K562 (cell line): ENCODE data around the gene MAP3K19. TPM values are rescaled to one million over a fixed set of nuclear protein-coding genes. Genes with fewer than 3 reads are reported as not detected.

Source experiments
- ATAC-seq: fragments of 200-7000 bp; cut with Tn5 transposase; 3 replicates; pipeline ENCODE4 v1.9.1; 2020; ENCODE audit warnings: moderate library complexity
- BruUV-seq: library from RNA; stranded (reverse); fragments of 400-500 nt; replicated peaks from 2 replicates; lab custom pipeline; 2021; lab: Mats Ljungman, UMichigan
- CTCF ChIA-PET: fragments of 300-600 bp; formaldehyde crosslinking; extraction: SDS; loops from one replicate; lab custom pipeline; 2021; ENCODE audit warnings: low intra/inter-chr PET ratio; lab: Yijun Ruan, JAX
- POLR2A ChIA-PET: fragments of 300-600, 350-650 bp; sonication (Branson Sonifier 250); formaldehyde crosslinking; extraction: SDS; loops from one replicate; lab custom pipeline; 2021; ENCODE audit warnings: antibody characterized with exemption, inconsistent platforms; lab: Yijun Ruan, JAX
- DNase-seq, 4 experiments: peaks; one replicate each; pipeline versions ENCODE4 v3.0.0 to v3.0.0-alpha.2; 2011 to 2018; ENCODE audit warnings: low spot score in 3 of 4, mixed read lengths in 3 of 4; ENCODE audit errors: extremely low read depth in 1 of 4
- FAIRE-seq: peaks from 2 replicates; lab custom pipeline; 2011; peaks lifted over from hg19 to GRCh38; lab: Jason Lieb, UNC
- H2AFZ ChIP-seq: 2 replicates; pipeline ENCODE4 v1.6.0; 2011; ENCODE audit warnings: low read depth, low read length, control low read depth, inconsistent platforms
- H3K27ac ChIP-seq: fragments of 200-600 bp; 3 replicates; pipeline ENCODE4 v1.8.0; 2011; ENCODE audit warnings: low read depth, mild to moderate bottlenecking, control low read depth, inconsistent platforms, low read length, moderate library complexity, mixed read lengths; ENCODE audit errors: extremely low read depth
- H3K27me3 ChIP-seq, 2 experiments: fragments of 300-600 bp in 1 of 2; 2 replicates in 1 of 2; 3 replicates in 1 of 2; pipeline versions ENCODE4 v1.6.0 to v1.8.0; 2011; ENCODE audit warnings: inconsistent platforms in 2 of 2, low read length in 2 of 2, mild to moderate bottlenecking in 1 of 2, mixed read lengths in 1 of 2, moderate library complexity in 1 of 2; ENCODE audit not compliant: control insufficient read depth in 2 of 2, insufficient read depth in 2 of 2
- H3K36me3 ChIP-seq: fragments of 300-600 bp; 3 replicates; pipeline ENCODE4 v1.8.0; 2011; ENCODE audit warnings: mild to moderate bottlenecking, low read length, inconsistent platforms; ENCODE audit not compliant: control insufficient read depth, insufficient read depth
- H3K4me1 ChIP-seq, 2 experiments: fragments of 200-600 bp in 1 of 2; replicated peaks in 1 of 2; 2 replicates in 1 of 2; 3 replicates in 1 of 2; pipeline versions ENCODE4 v1.5.1 to v1.8.0; 2011; ENCODE audit warnings: inconsistent platforms in 2 of 2, low read length in 2 of 2, mild to moderate bottlenecking in 1 of 2, mixed read lengths in 1 of 2, moderate library complexity in 1 of 2; ENCODE audit not compliant: control insufficient read depth in 2 of 2, insufficient read depth in 2 of 2
- H3K4me2 ChIP-seq: 2 replicates; pipeline ENCODE4 v1.6.1; 2011; ENCODE audit warnings: low read length, control low read depth, inconsistent platforms, mixed read lengths; ENCODE audit not compliant: insufficient read depth
- H3K4me3 ChIP-seq: fragments of 200-600 bp; sonication (generic), shearing (Covaris generic); 2 replicates; pipeline ENCODE4 v1.5.1; 2016; ENCODE audit warnings: control low read depth, inconsistent platforms
- H3K79me2 ChIP-seq: fragments of 200-600 bp; 3 replicates; pipeline ENCODE4 v1.8.0; 2011; ENCODE audit warnings: low read length, inconsistent platforms; ENCODE audit not compliant: control insufficient read depth, insufficient read depth
- H3K9ac ChIP-seq, 2 experiments: 2 replicates each; pipeline versions ENCODE4 v1.6.0 to v1.6.1; 2011; ENCODE audit warnings: low read depth in 2 of 2, low read length in 2 of 2, control low read depth in 1 of 2, inconsistent platforms in 1 of 2, mild to moderate bottlenecking in 1 of 2, mixed read lengths in 1 of 2; ENCODE audit not compliant: insufficient read depth in 1 of 2
- H3K9me1 ChIP-seq: one replicate; pipeline ENCODE4 v1.6.0; 2011; ENCODE audit warnings: inconsistent platforms, mild to moderate bottlenecking, low read length, moderate library complexity; ENCODE audit not compliant: control insufficient read depth, insufficient read depth
- H3K9me3 ChIP-seq: replicated peaks from 2 replicates; pipeline ENCODE4 v1.5.1; 2011; ENCODE audit warnings: low read depth, low read length, inconsistent platforms; ENCODE audit not compliant: control insufficient read depth, insufficient read depth
- H4K20me1 ChIP-seq: replicated peaks from 2 replicates; pipeline ENCODE4 v1.6.1; 2011; ENCODE audit warnings: low read length, inconsistent platforms, mixed read lengths; ENCODE audit not compliant: control insufficient read depth, insufficient read depth
- CC2D1A ChIP-seq: fragments of 450-650 bp; IDR thresholded peaks from 2 replicates; pipeline ENCODE4 v1.6.1; 2017; ENCODE audit warnings: mild to moderate bottlenecking
- KLF6 ChIP-seq: fragments of 250-450 bp; sonication (Bioruptor Pico); IDR thresholded peaks from 2 replicates; pipeline ENCODE4 v1.4.0; 2020; ENCODE audit warnings: mild to moderate bottlenecking, moderate library complexity, borderline replicate concordance
- LCOR ChIP-seq: sonication (generic); formaldehyde crosslinking; IDR thresholded peaks from 2 replicates; pipeline ENCODE4 v1.8.0; 2022; ENCODE audit warnings: mild to moderate bottlenecking, missing genetic modification reagents
- MAZ ChIP-seq, 2 experiments: fragments of 450-650 bp in 1 of 2; sonication (generic) in 1 of 2; formaldehyde crosslinking; IDR thresholded peaks in 1 of 2; conservative IDR thresholded peaks in 1 of 2; 2 replicates each; pipeline versions ENCODE4 v1.4.0 to v1.5.0; 2020; ENCODE audit warnings: mild to moderate bottlenecking in 1 of 2, missing genetic modification reagents in 1 of 2
- PKNOX1 ChIP-seq: fragments of 450-650 bp; IDR thresholded peaks from 2 replicates; pipeline ENCODE4 v1.6.1; 2016
- TFAP4 ChIP-seq: sonication (generic); formaldehyde crosslinking; IDR thresholded peaks from 2 replicates; pipeline ENCODE4 v1.8.0; 2022; ENCODE audit warnings: missing genetic modification reagents, mild to moderate bottlenecking, moderate library complexity, borderline replicate concordance
- ZBTB33 ChIP-seq: sonication (generic); formaldehyde crosslinking; IDR thresholded peaks from 2 replicates; pipeline ENCODE4 v1.8.1; 2023; ENCODE audit warnings: mild to moderate bottlenecking, missing genetic modification reagents
- ZC3H11A ChIP-seq: IDR thresholded peaks from 2 replicates; pipeline ENCODE4 v1.6.1; 2012; ENCODE audit warnings: low read depth, low read length, improper control_type of control experiment
- ZNF592 ChIP-seq: fragments of 450-650 bp; IDR thresholded peaks from 2 replicates; pipeline ENCODE4 v1.6.1; 2017; ENCODE audit warnings: antibody characterized with exemption, mild to moderate bottlenecking
- ZNF764 ChIP-seq: fragments of 250-450 bp; sonication (Bioruptor Pico); IDR thresholded peaks from 2 replicates; pipeline ENCODE4 v1.4.0; 2020; ENCODE audit warnings: low read depth, mild to moderate bottlenecking, moderate library complexity
- WGBS: fragments of 100-300 bp; shearing (Covaris generic); methylation state at CpG from one replicate; pipeline ENCODE4 v1.1.6; 2016; ENCODE audit warnings: low coverage, mixed read lengths; ENCODE audit not compliant: insufficient coverage; ENCODE audit errors: missing lambda C conversion rate; 5-methylcytosine and 5-hydroxymethylcytosine counted together
- in situ Hi-C: fragments of 300-500 bp; cut with MboI; formaldehyde crosslinking; loops from 4 replicates; pipeline ENCODE4 v1.15.0; 2018; ENCODE audit warnings: inconsistent platforms, mixed read lengths
- intact Hi-C: fragments of 100-400 bp; cut with micrococcal nuclease; formaldehyde crosslinking; loops from 2 replicates; pipeline ENCODE4 v1.14.2; 2022
- polyA plus RNA-seq, 8 experiments: library from polyadenylated mRNA; depleted of rRNA in 4 of 8; stranded (reverse) in 5 of 8; unstranded in 3 of 8; fragments of >200 nt; fragmentation: Nextera tagmentation in 2 of 8; fragmentation: Illumina TruSeq in 1 of 8; extraction: Ambion mirVana in 2 of 8; extraction: Trizol in 1 of 8; gene quantifications; 2 replicates each; pipeline versions ENCODE4 v1.2.1 to v1.2.3, GENCODE V29; 2011 to 2014; ENCODE audit warnings: inconsistent platforms in 1 of 8, missing spikeins in 1 of 8
- total RNA-seq, 7 experiments: library from RNA; depleted of rRNA in 6 of 7; stranded (reverse); fragments of >200 nt in 6 of 7; fragmentation: Illumina TruSeq in 2 of 7; extraction: Trizol in 2 of 7; gene quantifications; 2 replicates each; pipeline versions ENCODE4 v1.2.1 to v1.2.3, GENCODE V29; 2011 to 2021; ENCODE audit warnings: low replicate concordance in 1 of 7

MAP3K19 gene
- total and polyA plus RNA-seq, 9 of the 15 experiments (the other 6 are each of a cell fraction or from before 2014, with no cell fraction given), result 0.29 TPM; not detected in 8

GRCh38 chr2:134982603-134983002 is 64.6 kb downstream of the MAP3K19 start:
- 0% methylated on average over 1 of the region's 1 CpG for WGBS
- BruUV-seq, result no TSS peak
- Histone ChIP-seq H3K4me2 (no peak overlapping the region), H3K9me1 (no peaks in the 10 kb centered on the region), H2AFZ (no peak overlapping the region), H3K27me3 (peaks cover 6 to 9% of the 10 kb centered on the region in 2 experiments; a peak in 3 of 5 replicates), H4K20me1 (no peaks in the 10 kb centered on the region)
- in situ Hi-C loops, result loop anchor here (25.0 kb wide), 1 partner anchor 1405 kb away; no protein-coding TSS in a partner anchor
- FAIRE-seq (no peak), DNase-seq (no peak)
- no peak for TF ChIP-seq ZBTB33 (CRISPR knock-in tag)
- no peak for TF ChIP-seq TFAP4 (CRISPR knock-in tag)
- no peak for TF ChIP-seq ZC3H11A
- TF ChIP-seq ZNF764 (CRISPR knock-in tag), result no peak
- TF ChIP-seq CC2D1A, result no peak
- TF ChIP-seq PKNOX1, result no peak
- TF ChIP-seq MAZ (CRISPR knock-in tag; conservative IDR thresholded peaks at IDR 0.05 in 1 of 2, IDR thresholded peaks at IDR 0.05 in 1 of 2), result no peak
- TF ChIP-seq LCOR (CRISPR knock-in tag), result no peak
- TF ChIP-seq KLF6 (CRISPR knock-in tag), result no peak
- no peak for TF ChIP-seq ZNF592
- TF ChIP-seq, all 486 proteins: peak for 0
- Histone ChIP-seq H3K79me2 (no peaks in the 10 kb centered on the region), H3K4me1 (no peaks in the 10 kb centered on the region), H3K4me3 (no peak overlapping the region), H3K9me3 (no peaks in the 10 kb centered on the region; the same call in 1 of the 2 replicates), H3K9ac (no peak overlapping the region), H3K36me3 (no peaks in the 10 kb centered on the region), H3K27ac (no peak overlapping the region)
- ChIA-PET POLR2A (no interaction called here), CTCF (no interaction called here)
- intact Hi-C loops, result no loop called here
- no peak for ATAC-seq
